Stimulated activated CD4-positive, alpha-beta T cell treated with anti-CD3 and anti-CD28 coated beads, TNF-alpha, amount 100 ng/mL, for 1 hour (primary cell): Measurements from ENCODE around the gene ZSCAN22.
"Not testable (repeated sequence)": the region's sequence is repeated elsewhere in the genome, so short reads cannot be mapped to it uniquely, and the experiment has no call there.

Experiments
- DNase-seq, 3 donors: peaks; one replicate each; pipeline ENCODE4 v3.0.0-alpha.2; 2020; ENCODE audit warnings: low read depth in 3 of 3, low spot score in 1 of 3

The ZSCAN22 gene

DNA sequence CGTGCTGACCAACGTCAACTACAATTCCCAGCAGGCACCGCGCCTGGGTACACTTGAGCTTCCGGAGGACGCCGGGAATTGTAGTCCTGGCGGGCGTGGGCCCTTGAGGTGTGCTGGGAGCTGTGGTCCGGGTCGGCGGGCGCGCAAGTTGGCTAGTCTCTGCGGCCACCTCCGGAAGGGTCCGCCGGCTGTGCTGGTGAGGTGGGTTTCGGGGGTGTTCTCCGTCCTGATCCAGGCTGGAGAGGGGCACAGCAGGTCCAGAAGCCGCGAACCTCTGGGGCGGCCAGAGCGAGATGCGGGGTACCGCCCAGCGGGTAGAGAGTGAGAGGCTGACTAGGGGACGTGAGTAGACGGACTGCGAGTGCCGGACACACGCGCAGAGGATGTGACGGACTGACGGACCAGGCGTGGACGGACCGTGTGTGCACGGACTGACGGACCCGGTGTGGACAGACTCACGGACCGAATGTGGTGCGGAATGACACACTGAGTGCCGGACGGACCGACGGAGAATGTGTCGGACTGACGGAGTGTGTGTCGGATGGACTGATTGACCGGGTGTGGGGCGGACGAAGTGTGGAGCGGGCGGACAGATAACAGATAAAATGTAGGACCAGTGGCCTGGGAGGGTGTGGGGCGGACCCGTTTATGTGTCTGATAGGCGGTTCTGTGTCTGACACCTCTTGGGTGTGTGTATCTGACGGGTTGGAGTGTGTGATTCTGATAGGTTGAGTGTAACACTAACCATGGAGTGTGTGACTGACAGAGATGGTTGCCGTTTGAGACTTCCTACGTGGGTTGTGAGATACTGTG is at the start of gene ZSCAN22:
Gene ZSCAN22 (plus strand): TSS at position 81 of the 813 bp plus-strand sequence. CDS start 7,809 bp downstream, outside the sequence.
- DNase-seq: peak; percentile 58 to 81 (median 61)

- no peak for DNase-seq
Observed at GRCh38 chr19:58277197-58277596, 49.6 kb upstream of the ZSCAN22 start.

- DNase-seq: no peak
Observed at GRCh38 chr19:58277748-58278540, 48.9 kb upstream of the ZSCAN22 start.

- DNase-seq: peak; percentile 87 to 95 (median 91)
Observed at GRCh38 chr19:58278541-58279041, 48.2 kb upstream of the ZSCAN22 start, which contains the start of gene ZNF8. Gene ZNF8 (plus strand): TSS chr19:58278955. CDS start chr19:58279082, 127 bp downstream.

- DNase-seq: peak in 2 of 3 donors; percentile 1 to 23
Observed at GRCh38 chr19:58279042-58279924, 47.5 kb upstream of the ZSCAN22 start.

GRCh38 chr19:58279925-58280316 is 46.9 kb upstream of the ZSCAN22 start:
- DNase-seq: no peak

DNA sequence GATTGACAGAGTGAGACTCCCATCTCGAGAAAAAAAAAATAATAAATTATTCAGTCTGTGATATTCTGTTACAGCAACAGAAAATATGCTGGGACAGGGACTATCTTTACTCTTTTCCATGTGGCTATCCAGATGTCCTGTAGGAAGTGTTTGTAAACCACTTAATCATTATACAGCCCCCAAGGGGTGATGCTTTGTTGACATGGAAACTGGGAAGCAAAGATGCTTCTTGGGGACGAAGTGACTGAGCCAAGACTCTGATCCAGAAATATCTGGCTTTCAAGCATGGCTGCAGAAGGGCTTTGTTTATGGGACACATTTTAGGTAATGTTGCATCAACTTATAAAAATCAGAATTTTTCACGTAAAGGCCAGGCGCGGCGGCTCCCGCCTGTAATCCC is 42.6 kb upstream of the ZSCAN22 start:
- DNase-seq: no peak

DNA sequence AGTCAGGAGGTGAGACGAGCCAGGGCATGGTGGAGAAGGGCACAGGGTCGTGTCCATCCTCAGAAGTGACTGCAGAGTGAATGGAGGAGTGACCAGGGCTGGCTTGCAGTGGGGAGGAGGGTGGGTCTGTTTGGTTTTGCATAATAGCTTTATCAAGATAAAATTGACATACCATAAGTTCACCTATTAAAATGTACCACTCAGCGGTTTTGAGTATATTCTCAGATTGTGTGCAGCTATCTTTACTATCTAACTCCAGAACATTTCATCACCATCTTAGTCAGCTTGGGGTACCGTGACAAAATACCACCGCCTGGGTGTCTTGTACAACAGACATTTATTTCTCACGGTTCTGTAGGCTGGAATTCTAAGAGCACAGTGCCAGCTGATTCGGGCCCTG is 34.9 kb upstream of the ZSCAN22 start:
- DNase-seq: no peak

DNA sequence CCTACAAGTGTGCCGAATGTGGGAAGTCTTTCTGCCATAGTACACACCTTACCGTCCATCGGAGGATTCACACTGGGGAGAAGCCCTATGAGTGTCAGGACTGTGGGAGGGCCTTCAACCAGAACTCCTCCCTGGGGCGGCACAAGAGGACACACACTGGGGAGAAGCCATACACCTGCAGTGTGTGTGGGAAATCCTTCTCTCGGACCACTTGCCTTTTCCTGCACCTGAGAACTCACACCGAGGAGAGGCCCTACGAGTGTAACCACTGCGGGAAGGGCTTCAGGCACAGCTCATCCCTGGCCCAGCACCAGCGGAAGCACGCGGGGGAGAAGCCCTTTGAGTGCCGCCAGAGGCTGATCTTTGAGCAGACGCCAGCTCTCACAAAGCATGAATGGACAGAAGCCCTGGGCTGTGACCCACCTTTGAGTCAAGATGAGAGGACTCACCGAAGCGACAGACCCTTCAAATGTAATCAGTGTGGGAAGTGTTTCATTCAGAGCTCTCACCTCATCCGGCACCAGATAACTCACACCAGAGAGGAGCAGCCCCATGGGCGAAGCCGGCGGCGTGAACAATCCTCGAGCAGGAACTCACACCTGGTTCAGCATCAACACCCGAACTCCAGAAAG is 31.9 kb upstream of the ZSCAN22 start:
- DNase-seq: no peak

DNA sequence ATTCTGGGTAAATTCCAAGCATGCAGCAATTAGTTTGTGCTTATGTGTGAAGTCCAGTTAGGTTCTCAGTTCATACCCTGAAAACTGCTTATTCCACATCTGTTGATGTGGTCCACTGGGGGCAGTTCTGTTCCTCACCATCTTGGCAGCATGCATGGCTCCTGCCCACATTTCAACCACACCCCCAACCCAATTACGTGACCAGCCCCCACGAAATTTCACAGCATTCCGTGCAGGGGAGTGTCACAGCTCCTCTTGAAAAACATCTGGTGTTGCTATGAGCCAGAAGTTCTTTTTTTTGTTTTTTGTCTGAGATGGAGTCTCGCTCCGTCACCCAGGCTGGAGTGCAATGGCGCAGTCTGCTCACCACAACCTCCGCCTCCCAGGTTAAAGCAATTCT is 30.7 kb upstream of the ZSCAN22 start:
- DNase-seq: no peak

DNA sequence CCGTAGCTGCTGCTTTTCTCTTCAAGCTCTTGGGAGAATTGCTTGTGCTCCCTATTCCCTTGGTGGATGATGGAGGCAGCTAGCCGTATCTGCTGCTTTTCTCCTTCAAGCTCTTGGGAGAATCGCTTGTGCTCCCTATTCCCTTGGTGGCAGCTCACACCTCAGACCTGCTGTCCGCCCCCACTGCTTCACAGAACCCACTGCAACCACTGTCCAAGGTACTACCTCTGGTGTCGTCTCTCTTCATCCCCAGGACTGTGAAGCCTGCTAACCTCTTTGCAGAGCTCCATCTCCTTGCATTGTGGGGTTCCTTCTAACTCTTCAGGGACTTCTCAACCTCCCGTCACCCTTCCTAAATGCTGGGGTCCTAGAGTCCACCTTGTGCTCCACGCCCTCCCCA is 26.2 kb upstream of the ZSCAN22 start:
- DNase-seq: no peak

DNA sequence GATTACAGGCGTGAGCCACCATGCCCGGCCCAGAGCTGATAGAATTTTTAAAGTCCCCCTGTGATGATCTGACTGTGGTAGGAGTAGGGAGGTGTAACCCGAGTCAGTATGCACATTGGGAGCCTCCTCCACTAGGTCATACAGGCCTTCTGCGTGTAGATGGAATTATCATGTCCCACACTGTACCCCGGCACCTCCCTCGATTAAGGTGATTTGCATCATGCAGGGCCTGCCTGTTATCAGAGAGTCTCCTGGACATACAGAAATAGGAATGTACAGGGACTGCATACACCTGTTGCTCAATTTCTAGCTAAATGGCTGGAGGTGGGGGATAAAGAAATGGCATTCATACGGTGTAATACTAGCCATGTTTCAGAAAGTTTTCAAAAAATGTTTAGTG is 22.5 kb upstream of the ZSCAN22 start:
- no peak for DNase-seq

- DNase-seq: no peak
Observed at GRCh38 chr19:58304748-58305064, 22.1 kb upstream of the ZSCAN22 start.

GRCh38 chr19:58305065-58305931 is 21.5 kb upstream of the ZSCAN22 start, which contains the start of gene ERVK3-1:
Gene ERVK3-1 (plus strand): TSS chr19:58305377. CDS start chr19:58312169, 6,792 bp downstream.
- peak; percentile 81 to 86 (median 84) for DNase-seq

- no peak for DNase-seq
Observed at GRCh38 chr19:58305932-58306323, 20.9 kb upstream of the ZSCAN22 start.

DNA sequence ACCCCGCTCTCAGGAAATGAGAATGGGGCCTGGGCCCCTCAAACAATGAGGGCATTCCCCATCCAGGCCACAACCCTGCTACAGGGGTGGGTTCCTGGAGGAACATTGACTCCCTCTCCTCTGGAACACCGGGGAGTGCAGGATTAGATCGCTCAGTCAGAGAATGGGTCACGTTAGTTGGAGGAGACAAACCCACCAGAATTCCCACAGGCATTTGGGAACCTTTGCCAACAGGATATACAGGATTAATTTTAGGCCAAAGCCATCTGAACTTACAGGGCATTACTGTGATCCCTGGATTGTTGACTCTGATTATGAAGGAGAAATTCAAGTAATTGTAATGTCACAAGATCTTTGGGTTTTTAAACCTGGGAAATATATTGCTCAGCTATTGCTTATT is 19.1 kb upstream of the ZSCAN22 start:
- no peak for DNase-seq

- DNase-seq: not testable (repeated sequence)
Observed at GRCh38 chr19:58310685-58311084, 16.1 kb upstream of the ZSCAN22 start.

- DNase-seq: no peak
Observed at GRCh38 chr19:58311345-58311865, 15.4 kb upstream of the ZSCAN22 start.

- no peak for DNase-seq
Observed at GRCh38 chr19:58315580-58315979, 11.2 kb upstream of the ZSCAN22 start.
